HEK293 (cell line): Measurements from ENCODE around the gene SMARCB1.

Experiments used
- CTCF ChIA-PET: fragments of 350-600 bp; formaldehyde crosslinking; extraction: SDS; loops from one replicate; lab custom pipeline; 2021; ENCODE audit warnings: antibody characterized with exemption; lab: Yijun Ruan, JAX
- POLR2A ChIA-PET: fragments of 300-600 bp; formaldehyde crosslinking; extraction: SDS; loops from one replicate; lab custom pipeline; 2020; ENCODE audit warnings: antibody characterized with exemption, inconsistent platforms; lab: Yijun Ruan, JAX
- H3K27ac ChIP-seq: fragments of 200-500 bp; sonication (Bioruptor generic); 2 replicates; pipeline ENCODE4 v1.5.1; 2014; ENCODE audit warnings: low read depth, low read length, control low read depth, inconsistent platforms; ENCODE audit errors: extremely low read depth
- H3K36me3 ChIP-seq, 2 experiments: fragments of 200-500 bp in 1 of 2; sonication (Bioruptor generic) in 1 of 2; 1 replicate in 1 of 2; 2 replicates in 1 of 2; pipeline ENCODE4 v1.5.1; 2014 to 2017; ENCODE audit warnings: inconsistent platforms in 2 of 2, low read length in 2 of 2; ENCODE audit not compliant: control insufficient read depth in 2 of 2, insufficient read depth in 1 of 2
- H3K4me1 ChIP-seq: fragments of 200-500 bp; sonication (Bioruptor generic); 2 replicates; pipeline ENCODE4 v1.5.1; 2014; ENCODE audit warnings: mild to moderate bottlenecking, low read length, inconsistent platforms; ENCODE audit not compliant: control insufficient read depth, insufficient read depth
- H3K4me3 ChIP-seq: 2 replicates; pipeline ENCODE4 v1.5.1; 2011; ENCODE audit warnings: low read depth, mild to moderate bottlenecking, control low read depth, low read length, moderate library complexity
- H3K9me3 ChIP-seq: fragments of 200-500 bp; sonication (Bioruptor generic); 2 replicates; pipeline ENCODE4 v1.5.1; 2014; ENCODE audit warnings: low read depth, low read length, inconsistent platforms; ENCODE audit not compliant: control insufficient read depth, insufficient read depth
- GLIS1 ChIP-seq: fragments of 450-650 bp; formaldehyde crosslinking; IDR thresholded peaks from 2 replicates; pipeline ENCODE4 v1.5.1; 2016; ENCODE audit warnings: missing biosample characterization, missing genetic modification characterization
- HOXC10 ChIP-seq: sonication (generic); formaldehyde crosslinking; IDR thresholded peaks from 2 replicates; pipeline ENCODE4 v1.8.1; 2023; ENCODE audit warnings: mild to moderate bottlenecking, missing genetic modification reagents
- HOXD13 ChIP-seq: sonication (generic); formaldehyde crosslinking; IDR thresholded peaks from 2 replicates; pipeline ENCODE4 v1.8.0; 2022; ENCODE audit warnings: missing genetic modification reagents, borderline replicate concordance
- MEIS1 ChIP-seq: sonication (generic); formaldehyde crosslinking; IDR thresholded peaks from 2 replicates; pipeline ENCODE4 v1.8.1; 2022; ENCODE audit warnings: missing genetic modification reagents, mild to moderate bottlenecking, borderline replicate concordance
- OSR2 ChIP-seq: fragments of 450-650 bp; formaldehyde crosslinking; IDR thresholded peaks from 2 replicates; pipeline ENCODE4 v1.5.1; 2016; ENCODE audit warnings: missing biosample characterization, missing genetic modification characterization
- OVOL3 ChIP-seq: fragments of 450-650 bp; formaldehyde crosslinking; IDR thresholded peaks from 2 replicates; pipeline ENCODE4 v1.5.1; 2016; ENCODE audit warnings: missing biosample characterization, missing genetic modification characterization
- REST ChIP-seq: fragments of 450-650 bp; formaldehyde crosslinking; IDR thresholded peaks from 2 replicates; pipeline ENCODE4 v1.5.1; 2016; ENCODE audit warnings: missing biosample characterization, missing genetic modification characterization
- ZBTB48 ChIP-seq: fragments of 450-650 bp; formaldehyde crosslinking; IDR thresholded peaks from 2 replicates; pipeline ENCODE4 v1.5.1; 2016; ENCODE audit warnings: missing biosample characterization, missing genetic modification characterization
- ZNF114 ChIP-seq: fragments of 450-650 bp; formaldehyde crosslinking; IDR thresholded peaks from 2 replicates; pipeline ENCODE4 v1.5.0; 2017; ENCODE audit warnings: missing biosample characterization, missing genetic modification characterization
- ZNF138 ChIP-seq: fragments of 450-650 bp; formaldehyde crosslinking; IDR thresholded peaks from 2 replicates; pipeline ENCODE4 v1.5.1; 2016; ENCODE audit warnings: missing biosample characterization, missing genetic modification characterization, borderline replicate concordance
- ZNF211 ChIP-seq: fragments of 450-650 bp; formaldehyde crosslinking; IDR thresholded peaks from 2 replicates; pipeline ENCODE4 v1.5.1; 2016; ENCODE audit warnings: low read depth, missing biosample characterization, missing genetic modification characterization
- ZNF324 ChIP-seq: fragments of 450-650 bp; formaldehyde crosslinking; IDR thresholded peaks from 2 replicates; pipeline ENCODE4 v1.5.1; 2016; ENCODE audit warnings: missing biosample characterization, missing genetic modification characterization
- ZNF544 ChIP-seq: fragments of 450-650 bp; formaldehyde crosslinking; IDR thresholded peaks from 2 replicates; pipeline ENCODE4 v1.5.0; 2017; ENCODE audit warnings: missing biosample characterization, missing genetic modification characterization
- ZNF600 ChIP-seq: fragments of 450-650 bp; formaldehyde crosslinking; IDR thresholded peaks from 2 replicates; pipeline ENCODE4 v1.5.1; 2016; ENCODE audit warnings: missing biosample characterization, missing genetic modification characterization
- ZNF621 ChIP-seq: fragments of 450-650 bp; formaldehyde crosslinking; IDR thresholded peaks from 2 replicates; pipeline ENCODE4 v1.5.1; 2017; ENCODE audit warnings: missing biosample characterization, missing genetic modification characterization
- ZNF747 ChIP-seq: fragments of 450-650 bp; formaldehyde crosslinking; IDR thresholded peaks from 2 replicates; pipeline ENCODE4 v1.5.1; 2016; ENCODE audit warnings: missing biosample characterization, missing genetic modification characterization
- ZNF792 ChIP-seq: fragments of 450-650 bp; formaldehyde crosslinking; IDR thresholded peaks from 2 replicates; pipeline ENCODE4 v1.5.1; 2016; ENCODE audit warnings: missing biosample characterization, missing genetic modification characterization
- TF ChIP-seq, protein P1 (sequence below): fragments of 450-650 bp; formaldehyde crosslinking; IDR thresholded peaks from 2 replicates; pipeline ENCODE4 v1.5.1; 2017; ENCODE audit warnings: missing biosample characterization, missing genetic modification characterization
- TF ChIP-seq, protein P2 (sequence below): fragments of 450-650 bp; formaldehyde crosslinking; IDR thresholded peaks from 2 replicates; pipeline ENCODE4 v1.5.1; 2016; ENCODE audit warnings: missing biosample characterization, missing genetic modification characterization

The SMARCB1 gene

GRCh38 chr22:23826510-23827350, 40.0 kb downstream of the SMARCB1 start:
- no peaks in the 10 kb centered on the region for H3K9me3 ChIP-seq
- ChIA-PET CTCF (interaction anchor here (0.6 kb wide), 2 partner anchors 78 to 287 kb away, joined by 3 to 4 read pairs; no protein-coding TSS in a partner anchor), POLR2A (no interaction called here)
- no peak for TF ChIP-seq HOXD13
- no peak for TF ChIP-seq ZNF114
- TF ChIP-seq, protein P1, sequence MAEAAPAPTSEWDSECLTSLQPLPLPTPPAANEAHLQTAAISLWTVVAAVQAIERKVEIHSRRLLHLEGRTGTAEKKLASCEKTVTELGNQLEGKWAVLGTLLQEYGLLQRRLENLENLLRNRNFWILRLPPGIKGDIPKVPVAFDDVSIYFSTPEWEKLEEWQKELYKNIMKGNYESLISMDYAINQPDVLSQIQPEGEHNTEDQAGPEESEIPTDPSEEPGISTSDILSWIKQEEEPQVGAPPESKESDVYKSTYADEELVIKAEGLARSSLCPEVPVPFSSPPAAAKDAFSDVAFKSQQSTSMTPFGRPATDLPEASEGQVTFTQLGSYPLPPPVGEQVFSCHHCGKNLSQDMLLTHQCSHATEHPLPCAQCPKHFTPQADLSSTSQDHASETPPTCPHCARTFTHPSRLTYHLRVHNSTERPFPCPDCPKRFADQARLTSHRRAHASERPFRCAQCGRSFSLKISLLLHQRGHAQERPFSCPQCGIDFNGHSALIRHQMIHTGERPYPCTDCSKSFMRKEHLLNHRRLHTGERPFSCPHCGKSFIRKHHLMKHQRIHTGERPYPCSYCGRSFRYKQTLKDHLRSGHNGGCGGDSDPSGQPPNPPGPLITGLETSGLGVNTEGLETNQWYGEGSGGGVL (tag by site-specific recombination) = no peak
- 0 out of 2 replicates have a peak, but pooled peaks have one; percentile 2 for TF ChIP-seq OSR2
- TF ChIP-seq ZNF544 (tag by site-specific recombination) = no peak
- peak; percentile 38; the same call in 1 of the 2 replicates for TF ChIP-seq GLIS1 (tag by site-specific recombination)
- peak overlapping the region; percentile 68 for H3K27ac ChIP-seq
- H3K4me3 ChIP-seq = no peak overlapping the region
- no peaks in the 10 kb centered on the region for H3K4me1 ChIP-seq
- peaks cover 25 to 88% of the 10 kb centered on the region in 2 experiments for H3K36me3 ChIP-seq

- POLR2A ChIA-PET = interaction anchor here (1.4 kb wide), 1 partner anchor 30 kb away, joined by 5 read pairs; the partner anchor contains the start of gene SLC2A11
- Histone ChIP-seq H3K4me3 (no peak overlapping the region), H3K36me3 (peaks cover 22 to 88% of the 10 kb centered on the region in 2 experiments), H3K27ac (no peak overlapping the region), H3K9me3 (no peaks in the 10 kb centered on the region), H3K4me1 (no peaks in the 10 kb centered on the region)
- CTCF ChIA-PET = no interaction called here
- TF ChIP-seq OVOL3 (tag by site-specific recombination) (no peak), ZNF324 (no peak), ZNF747 (tag by site-specific recombination) (no peak), ZNF792 (tag by site-specific recombination) (no peak), ZBTB48 (no peak), ZNF600 (no peak), REST (no peak), ZNF621 (no peak), HOXC10 (no peak), ZNF211 (tag by site-specific recombination) (no peak), ZNF138 (tag by site-specific recombination) (no peak), MEIS1 (CRISPR knock-in tag) (no peak)
- TF ChIP-seq, protein P2, sequence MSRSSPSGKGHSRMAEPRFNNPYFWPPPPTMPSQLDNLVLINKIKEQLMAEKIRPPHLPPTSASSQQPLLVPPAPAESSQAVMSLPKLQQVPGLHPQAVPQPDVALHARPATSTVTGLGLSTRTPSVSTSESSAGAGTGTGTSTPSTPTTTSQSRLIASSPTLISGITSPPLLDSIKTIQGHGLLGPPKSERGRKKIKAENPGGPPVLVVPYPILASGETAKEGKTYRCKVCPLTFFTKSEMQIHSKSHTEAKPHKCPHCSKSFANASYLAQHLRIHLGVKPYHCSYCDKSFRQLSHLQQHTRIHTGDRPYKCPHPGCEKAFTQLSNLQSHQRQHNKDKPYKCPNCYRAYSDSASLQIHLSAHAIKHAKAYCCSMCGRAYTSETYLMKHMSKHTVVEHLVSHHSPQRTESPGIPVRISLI (tag by site-specific recombination) = no peak
- TF ChIP-seq, all 188 proteins: peak for 0
Observed at GRCh38 chr22:23827351-23827995, 40.7 kb downstream of the SMARCB1 start.
